Cardiac muscle cell (in vitro differentiated cells and primary cell): ENCODE measurements around the gene AQP12A. TPM values are rescaled to one million over a fixed set of nuclear protein-coding genes. Genes with fewer than 3 reads are reported as not detected.
"Not testable (repeated sequence)": the region's sequence is repeated elsewhere in the genome, so short reads cannot be mapped to it uniquely, and the experiment has no call there.

Experiments
- DNase-seq, 2 donors: peaks; one replicate each; pipeline versions ENCODE4 v3.0.0 to v3.0.0-alpha.2; 2010 to 2017; ENCODE audit warnings: low read depth in 1 of 2, low spot score in 1 of 2
- H3K27ac ChIP-seq: fragments of 200-600 bp; sonication (generic); 2 replicates; pipeline ENCODE4 v1.5.1; 2016
- H3K27me3 ChIP-seq: fragments of 200-600 bp; sonication (generic); 2 replicates; pipeline ENCODE4 v1.6.0; 2016; ENCODE audit warnings: control low read depth
- H3K36me3 ChIP-seq: fragments of 200-600 bp; sonication (generic); 2 replicates; pipeline ENCODE4 v1.5.1; 2016; ENCODE audit warnings: control low read depth
- H3K4me1 ChIP-seq: fragments of 200-600 bp; sonication (generic); 2 replicates; pipeline ENCODE4 v1.8.1; 2017; ENCODE audit warnings: low read depth, mild to moderate bottlenecking, mixed run types
- H3K4me3 ChIP-seq: fragments of 200-600 bp; sonication (generic); 2 replicates; pipeline ENCODE4 v1.5.1; 2016; ENCODE audit warnings: mild to moderate bottlenecking
- H3K9me3 ChIP-seq: fragments of 200-600 bp; sonication (generic); 2 replicates; pipeline ENCODE4 v1.5.1; 2017; ENCODE audit warnings: low read depth, mild to moderate bottlenecking, control low read depth
- CTCF ChIP-seq: IDR thresholded peaks from 2 replicates; pipeline ENCODE4 v1.5.1; 2012; ENCODE audit warnings: low read depth, mild to moderate bottlenecking, low read length
- polyA plus RNA-seq: library from polyadenylated mRNA; unstranded; fragments of >200 nt; fragmentation: Nextera tagmentation; extraction: Ambion mirVana; gene quantifications from 2 replicates; pipeline ENCODE4 v1.2.1, GENCODE V29; 2016
- total RNA-seq: library from RNA; depleted of rRNA; stranded (reverse); fragments of >200 nt; gene quantifications from 2 replicates; pipeline ENCODE4 v1.2.3, GENCODE V29; 2016

Gene AQP12A
- total and polyA plus RNA-seq, 2 experiments from 2014 or later, result not detected

- Histone ChIP-seq H3K27me3 (peaks cover 5% of the 10 kb centered on the region), H3K4me1 (no peaks in the 10 kb centered on the region), H3K4me3 (no peak overlapping the region), H3K27ac (no peak overlapping the region), H3K36me3 (no peaks in the 10 kb centered on the region), H3K9me3 (no peaks in the 10 kb centered on the region)
- no peak for TF ChIP-seq CTCF
- no peak for DNase-seq
These were observed 3.7 kb upstream of the AQP12A start for GRCh38 chr2:240687741-240688552.

GRCh38 chr2:240688553-240688919 is 3.1 kb upstream of the AQP12A start:
- H3K4me1 ChIP-seq, result no peaks in the 10 kb centered on the region
- H3K27me3 ChIP-seq, result peaks cover 5% of the 10 kb centered on the region
- H3K9me3 ChIP-seq, result no peaks in the 10 kb centered on the region
- no peak for TF ChIP-seq CTCF
- no peaks in the 10 kb centered on the region for H3K36me3 ChIP-seq
- H3K27ac ChIP-seq, result no peak overlapping the region
- no peak overlapping the region for H3K4me3 ChIP-seq
- no peak for DNase-seq

GRCh38 chr2:240689975-240690374 is 1.7 kb upstream of the AQP12A start:
- no peak overlapping the region for H3K4me3 ChIP-seq
- TF ChIP-seq CTCF, result no peak
- no peak for DNase-seq
- no peaks in the 10 kb centered on the region for H3K36me3 ChIP-seq
- H3K4me1 ChIP-seq, result no peaks in the 10 kb centered on the region
- no peaks in the 10 kb centered on the region for H3K9me3 ChIP-seq
- no peak overlapping the region for H3K27ac ChIP-seq
- H3K27me3 ChIP-seq, result no peaks in the 10 kb centered on the region

DNA sequence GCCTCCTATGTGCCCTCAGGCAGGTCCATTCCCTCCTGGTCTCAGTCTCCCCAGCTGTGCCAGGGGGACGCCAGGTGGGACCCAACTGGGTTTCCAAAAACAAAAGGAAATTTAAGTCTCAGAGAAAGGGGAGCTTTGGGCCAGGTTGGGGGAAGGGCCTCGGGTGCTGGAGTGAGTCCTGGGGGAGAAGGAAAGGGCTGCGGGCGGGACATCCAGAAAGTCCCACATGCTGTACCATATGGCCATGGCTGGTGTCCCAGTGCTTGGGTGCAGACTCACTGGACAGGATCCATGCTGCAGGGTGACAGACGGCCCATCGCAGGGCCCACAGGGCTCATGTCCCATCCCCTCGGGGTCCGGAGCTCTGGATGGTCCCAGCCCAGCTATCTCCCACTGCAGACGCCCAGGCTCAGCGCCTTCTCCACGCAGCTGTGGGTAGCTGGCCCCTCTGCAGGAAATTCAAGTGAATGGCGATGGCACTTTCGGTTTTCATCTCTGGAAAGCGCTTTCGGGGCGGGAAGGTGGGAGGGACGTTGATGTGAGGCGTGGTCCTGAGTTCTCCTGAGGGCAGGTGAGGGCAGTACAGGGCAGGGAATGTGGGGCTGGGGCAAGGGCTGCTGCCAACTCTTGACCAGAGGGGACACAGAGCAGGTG is 1.1 kb upstream of the AQP12A start:
- not testable (repeated sequence) for H3K27me3 ChIP-seq, H3K27ac ChIP-seq, H3K4me3 ChIP-seq, DNase-seq, H3K9me3 ChIP-seq, H3K4me1 ChIP-seq, H3K36me3 ChIP-seq

DNA sequence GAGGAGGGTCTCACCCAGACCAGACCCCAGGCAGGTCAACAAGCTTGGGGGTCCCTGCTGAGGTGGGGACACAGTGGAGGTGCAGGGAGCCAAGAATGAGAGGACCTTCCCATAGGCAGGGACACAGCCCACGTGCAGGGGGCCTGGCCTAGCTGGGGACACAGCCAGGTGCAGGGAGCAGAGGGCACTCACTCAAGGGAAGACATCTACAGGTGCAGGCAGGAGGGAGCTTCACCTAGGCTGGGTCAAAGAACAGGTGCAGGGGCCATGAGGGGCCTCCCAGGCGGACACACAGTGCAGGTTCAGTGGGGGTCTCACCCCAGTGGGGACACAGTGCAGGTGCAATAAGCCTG is 615 bp upstream of the AQP12A start:
- not testable (repeated sequence) for H3K27ac ChIP-seq, H3K4me1 ChIP-seq, H3K9me3 ChIP-seq, H3K27me3 ChIP-seq, H3K36me3 ChIP-seq, H3K4me3 ChIP-seq, DNase-seq

DNA sequence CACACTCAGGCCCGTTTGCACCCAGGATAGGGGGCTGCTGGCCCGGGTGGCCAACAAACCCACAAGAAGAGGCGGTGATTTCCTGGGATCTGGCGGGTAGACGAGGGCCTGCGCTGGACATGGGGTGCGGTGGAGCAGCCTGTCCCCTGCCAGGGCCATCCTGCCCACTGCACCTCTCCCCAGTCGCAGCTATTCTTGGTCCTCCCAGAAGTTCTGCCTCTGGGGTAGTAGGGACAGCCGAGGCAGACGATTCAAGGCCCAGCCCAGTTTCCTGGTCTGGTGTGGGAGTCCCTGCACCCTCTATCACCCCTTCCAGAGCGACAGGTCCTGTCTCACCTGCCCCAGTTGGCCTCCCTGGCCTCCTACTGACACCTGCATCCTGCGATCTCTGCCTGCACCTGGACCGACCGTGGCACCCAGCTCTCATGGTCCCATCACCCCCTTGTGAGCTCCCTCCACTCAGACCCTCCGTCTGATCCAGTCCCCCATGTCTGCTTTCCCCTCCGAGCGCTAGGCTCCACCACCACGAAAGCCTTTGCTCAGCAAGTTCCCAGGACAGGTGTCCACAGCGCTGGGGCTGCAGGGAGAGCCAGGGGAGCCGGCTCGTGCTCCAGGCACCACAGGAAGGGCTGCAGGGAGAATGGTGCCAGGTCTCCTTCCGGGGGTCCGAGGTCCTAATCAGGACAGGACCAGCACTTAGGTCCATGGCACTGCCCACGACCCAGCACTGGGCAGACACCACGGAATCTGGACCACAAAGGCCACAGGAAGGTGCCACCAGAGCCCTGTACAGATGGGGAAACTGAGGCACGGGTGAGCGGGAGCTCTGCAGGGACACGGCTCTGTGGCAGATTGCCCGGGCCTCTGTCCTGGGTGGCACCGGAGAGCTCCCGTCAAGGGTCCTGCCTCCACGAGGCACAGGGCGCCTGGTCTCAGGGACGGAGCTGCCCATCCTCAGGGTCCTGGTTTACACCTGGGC is 1.2 kb downstream of the AQP12A start:
- not testable (repeated sequence) for H3K27ac ChIP-seq, H3K27me3 ChIP-seq, H3K36me3 ChIP-seq, H3K9me3 ChIP-seq, H3K4me3 ChIP-seq, H3K4me1 ChIP-seq, DNase-seq

- DNase-seq, H3K9me3 ChIP-seq, H3K4me3 ChIP-seq, H3K27ac ChIP-seq, H3K36me3 ChIP-seq, H3K27me3 ChIP-seq, H3K4me1 ChIP-seq: not testable (repeated sequence)
These were observed 2.6 kb downstream of the AQP12A start for GRCh38 chr2:240694304-240694703.

- H3K4me1 ChIP-seq, H3K36me3 ChIP-seq, H3K9me3 ChIP-seq, DNase-seq, H3K4me3 ChIP-seq, H3K27ac ChIP-seq, H3K27me3 ChIP-seq: not testable (repeated sequence)
These were observed 3.9 kb downstream of the AQP12A start for GRCh38 chr2:240695593-240695992.

GRCh38 chr2:240696469-240696868 is 4.8 kb downstream of the AQP12A start:
- not testable (repeated sequence) for H3K9me3 ChIP-seq, DNase-seq, H3K4me1 ChIP-seq, H3K4me3 ChIP-seq, H3K36me3 ChIP-seq, H3K27ac ChIP-seq, H3K27me3 ChIP-seq

DNA sequence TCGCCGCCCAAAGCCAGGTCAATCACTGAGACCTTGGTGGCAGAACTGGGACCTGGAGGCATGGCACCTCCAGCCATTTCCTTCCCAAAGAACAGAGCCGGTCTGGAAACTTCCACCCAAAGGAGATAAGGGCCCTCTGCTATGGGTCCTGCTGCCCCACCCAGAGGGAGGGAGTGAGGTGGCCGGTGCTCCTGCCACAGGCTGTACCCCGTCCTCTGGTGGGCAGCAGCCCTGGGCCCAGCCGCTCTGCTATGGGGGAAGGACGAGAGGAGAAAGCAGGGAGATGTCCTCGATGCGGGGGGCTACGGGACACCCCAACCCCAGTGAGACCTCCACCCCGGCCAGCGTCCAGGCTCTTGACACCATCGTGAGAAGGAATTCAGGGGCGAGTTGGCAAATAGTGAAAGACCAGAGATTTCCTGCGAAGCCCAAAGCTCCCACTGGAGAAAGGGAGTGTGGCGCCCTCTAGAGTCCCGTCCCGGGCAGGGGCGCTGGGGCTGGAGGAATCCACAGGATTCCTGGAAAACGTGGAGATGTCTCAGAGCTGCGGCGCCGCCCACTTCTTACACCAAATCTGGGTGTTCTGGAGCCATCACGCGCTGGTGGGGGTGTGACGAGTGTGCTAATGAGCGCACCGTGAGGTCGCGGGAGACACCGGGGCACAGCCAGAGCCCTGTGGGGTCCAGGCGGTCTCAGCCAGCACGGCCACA is 7.3 kb downstream of the AQP12A start:
- H3K27ac ChIP-seq, H3K4me1 ChIP-seq, DNase-seq, H3K36me3 ChIP-seq, H3K27me3 ChIP-seq, H3K4me3 ChIP-seq, H3K9me3 ChIP-seq: not testable (repeated sequence)
